Ramos (cell line): ENCODE results near the gene CCNL2.
"Not testable (repeated sequence)": the region's sequence is repeated elsewhere in the genome, so short reads cannot be mapped to it uniquely, and the experiment has no call there.

Experiments used
- in situ Hi-C: fragments of 300-500 bp; cut with MboI; formaldehyde crosslinking; loops from one replicate; pipeline ENCODE4 v1.14.3; 2022; ENCODE audit warnings: low sequenced_read_pairs; ENCODE audit not compliant: unreplicated experiment

CCNL2 gene

GRCh38 chr1:1402072-1402900, 3.2 kb upstream of the CCNL2 start:
- in situ Hi-C loops, result no loop called here

DNA sequence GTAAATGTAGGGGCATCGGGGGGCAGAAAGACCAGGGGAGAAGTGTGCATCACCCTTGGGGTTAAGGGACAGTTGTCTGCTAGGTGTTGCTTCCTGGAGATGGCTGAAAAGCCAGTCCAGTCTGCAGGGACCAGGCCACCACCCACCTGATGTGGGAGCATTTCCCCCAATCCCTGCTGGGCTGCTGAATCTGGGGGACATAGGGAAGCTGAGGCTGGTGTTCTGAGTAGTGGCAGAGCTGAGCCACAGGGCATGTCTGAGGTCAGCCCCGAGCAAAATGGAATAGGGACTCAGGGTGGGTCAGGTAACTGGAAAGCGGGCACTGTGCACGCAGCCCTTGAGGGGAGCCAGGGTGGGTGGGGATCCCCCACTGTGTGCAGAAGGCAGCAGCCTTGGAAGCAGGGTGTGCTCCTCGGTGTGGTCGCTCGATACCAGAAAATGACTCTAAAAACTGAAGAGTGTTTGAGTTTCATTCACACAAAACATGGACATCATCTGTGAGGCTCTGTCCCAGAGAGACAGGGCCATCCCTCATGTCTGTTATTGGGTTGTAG, 2.4 kb upstream of the CCNL2 start:
- in situ Hi-C loops, result no loop called here

GRCh38 chr1:1400576-1401456, 1.7 kb upstream of the CCNL2 start:
- in situ Hi-C loops, result no loop called here

DNA sequence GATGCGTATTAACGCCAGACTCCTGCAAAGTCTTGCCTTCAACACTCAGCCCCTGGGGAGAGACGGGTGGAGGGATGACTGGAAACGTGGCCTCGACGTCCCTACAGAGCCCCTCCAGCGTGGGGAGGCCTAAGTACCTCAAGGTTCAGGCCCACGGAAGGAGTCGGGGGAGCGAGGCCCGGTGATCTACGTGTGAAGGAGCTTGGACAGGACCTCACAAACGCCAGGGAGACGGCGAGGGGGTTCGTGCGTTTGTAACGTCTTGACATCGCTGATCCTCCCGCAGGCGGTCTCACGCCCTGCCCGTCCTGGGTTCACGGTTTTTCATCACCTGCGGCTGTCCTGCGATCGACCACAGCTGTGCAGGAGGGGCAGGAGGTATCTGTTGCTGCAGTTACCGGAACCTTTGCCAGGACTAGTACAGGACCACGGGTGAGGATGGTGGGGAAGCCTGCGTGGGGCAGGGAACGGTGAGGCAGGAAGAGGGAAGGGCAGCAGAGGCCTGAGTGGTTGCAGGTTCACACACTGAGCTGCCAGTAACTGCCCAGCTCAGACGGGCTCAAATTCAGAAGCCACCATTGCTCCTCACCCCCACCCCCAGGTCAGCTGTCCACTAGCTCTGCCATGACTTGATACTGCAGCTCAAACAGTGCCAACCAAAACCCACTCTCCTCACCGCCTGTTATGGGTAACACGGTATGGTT, 889 bp upstream of the CCNL2 start:
- in situ Hi-C loops, result no loop called here

DNA sequence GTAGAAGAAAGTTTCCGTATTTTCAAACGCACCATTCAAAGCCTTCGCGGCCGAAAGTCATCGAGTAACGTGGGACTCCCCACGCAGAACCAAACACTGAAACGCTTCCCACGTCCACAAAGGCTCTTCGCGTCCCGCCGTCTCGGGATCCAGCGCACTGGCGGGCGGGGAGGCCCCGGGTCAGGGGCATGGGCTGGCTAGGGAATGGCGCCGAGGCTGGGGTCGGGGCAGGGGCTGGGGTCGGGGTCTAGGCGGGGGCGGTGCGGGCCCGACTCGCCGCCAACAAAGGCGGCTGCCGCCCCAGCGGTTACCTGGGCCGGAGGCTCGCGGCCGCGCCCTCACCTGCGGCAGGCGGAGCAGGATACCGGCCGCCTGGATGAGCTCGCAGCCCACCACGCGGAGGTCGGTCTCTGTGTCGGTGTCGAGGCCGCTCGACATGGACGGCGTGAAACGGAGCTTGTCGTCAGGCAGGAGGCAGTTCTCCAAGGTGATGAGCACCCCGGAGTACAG, 403 bp downstream of the CCNL2 start:
- in situ Hi-C loops, result no loop called here

GRCh38 chr1:1397839-1398523, 1.2 kb downstream of the CCNL2 start:
- in situ Hi-C loops, result no loop called here

DNA sequence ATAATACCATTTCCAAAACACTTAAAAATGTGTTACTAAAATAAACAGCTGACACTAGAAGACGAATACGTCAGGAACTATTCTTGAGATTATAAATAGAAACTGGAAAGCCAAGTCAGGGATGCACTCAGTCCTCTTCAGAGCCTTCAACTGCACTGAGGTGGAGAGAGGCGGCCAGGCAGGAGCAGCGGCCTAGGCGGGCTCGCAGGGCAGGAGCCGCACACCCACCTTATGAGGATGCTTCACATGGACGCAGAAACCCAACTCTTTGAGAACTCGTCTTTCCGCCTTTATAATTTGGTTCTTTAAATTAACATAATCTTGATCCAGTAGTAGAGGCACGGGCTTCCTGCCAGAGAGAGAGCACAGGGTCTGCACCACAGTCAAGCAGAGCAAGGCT, 4.0 kb downstream of the CCNL2 start:
- in situ Hi-C loops, result no loop called here

- in situ Hi-C loops, result no loop called here
Measured at GRCh38 chr1:1394116-1394515, 5.0 kb downstream of the CCNL2 start.

DNA sequence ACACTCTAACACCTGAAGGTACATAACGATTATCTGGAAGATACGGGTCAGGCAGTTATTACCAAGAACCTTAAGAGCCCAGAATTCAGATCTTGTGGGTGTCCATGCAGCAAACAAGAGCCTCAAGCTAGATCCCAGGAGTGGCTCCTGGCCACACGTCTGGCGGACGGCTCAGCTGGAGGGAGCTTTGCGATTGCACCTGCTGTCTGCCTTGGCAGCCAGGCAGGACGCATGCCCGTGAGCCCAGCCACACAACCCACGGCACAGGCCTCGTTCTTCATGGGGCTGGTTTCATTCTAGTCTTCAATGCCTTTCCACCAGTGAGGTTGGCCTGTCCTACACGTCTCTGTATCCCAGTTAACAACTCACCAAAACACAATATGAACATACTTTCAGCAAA, 5.7 kb downstream of the CCNL2 start:
- in situ Hi-C loops, result no loop called here

- in situ Hi-C loops, result no loop called here
Measured at GRCh38 chr1:1393014-1393413, 6.1 kb downstream of the CCNL2 start.

DNA sequence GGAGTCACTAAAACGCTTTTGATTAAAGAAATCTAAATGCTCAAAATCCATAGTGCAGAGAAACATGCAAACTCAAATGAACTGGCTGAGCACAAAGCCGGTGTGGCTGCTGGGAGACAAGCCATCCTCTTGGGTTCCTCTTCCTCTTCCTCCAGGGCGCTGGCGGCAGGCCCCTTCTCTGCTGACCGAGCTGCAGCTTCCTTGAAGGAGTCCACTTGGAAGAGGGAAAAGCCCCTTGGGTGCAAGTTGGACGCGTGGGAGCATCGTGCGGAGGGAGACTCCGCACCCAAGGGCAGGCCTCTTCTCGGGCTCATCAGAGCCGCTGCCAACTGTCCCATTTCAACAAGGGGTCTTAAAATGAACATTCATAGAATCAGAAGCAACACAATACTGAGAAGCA, 7.9 kb downstream of the CCNL2 start:
- in situ Hi-C loops, result no loop called here

DNA sequence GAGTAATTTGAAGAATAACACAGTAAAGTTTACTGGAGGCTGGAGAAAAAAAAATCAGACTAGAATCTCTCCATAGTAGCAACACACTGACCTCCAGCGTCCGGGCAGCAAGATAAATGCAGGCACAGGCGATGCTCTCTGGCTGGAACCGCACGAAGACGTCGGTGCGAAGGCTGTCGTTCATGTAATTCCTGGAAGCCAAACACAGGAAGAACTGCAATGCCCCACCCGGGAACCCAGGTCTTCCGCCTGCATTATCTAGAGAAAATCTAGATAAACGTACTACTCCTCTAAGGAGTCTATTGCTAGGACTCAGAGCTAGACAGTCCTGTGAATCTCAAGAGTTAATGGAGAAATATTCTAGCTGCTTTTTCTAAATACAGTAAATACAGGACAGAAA, 8.5 kb downstream of the CCNL2 start:
- in situ Hi-C loops, result no loop called here

GRCh38 chr1:1388078-1388472, 11.1 kb downstream of the CCNL2 start:
- in situ Hi-C loops, result no loop called here

GRCh38 chr1:1387098-1388077, 11.7 kb downstream of the CCNL2 start:
- in situ Hi-C loops, result no loop called here

- in situ Hi-C loops, result no loop called here
Measured at GRCh38 chr1:1385931-1386330, 13.2 kb downstream of the CCNL2 start.

- in situ Hi-C loops, result not testable (repeated sequence)
Measured at GRCh38 chr1:1385339-1385738, 13.8 kb downstream of the CCNL2 start.

DNA sequence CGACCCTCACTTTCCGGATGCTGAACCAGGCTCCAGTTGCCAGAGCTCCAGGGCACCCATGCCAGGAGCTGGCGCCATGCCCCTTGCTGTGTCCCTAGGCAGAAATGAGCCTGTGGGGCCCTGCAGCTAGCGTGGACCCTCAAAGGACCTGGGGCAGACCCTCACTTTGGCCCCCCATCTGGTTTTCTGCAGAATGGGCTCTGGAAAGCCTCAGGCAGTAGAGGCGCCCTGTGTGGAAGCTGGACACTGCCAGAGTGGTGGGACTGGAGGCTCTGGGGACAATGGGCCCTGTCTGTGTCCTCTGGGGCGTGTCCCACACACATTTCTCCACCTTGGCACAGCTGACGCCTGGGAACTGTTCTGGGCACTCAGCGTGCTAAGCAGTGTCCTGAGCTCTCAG, 17.8 kb downstream of the CCNL2 start:
- in situ Hi-C loops, result no loop called here

DNA sequence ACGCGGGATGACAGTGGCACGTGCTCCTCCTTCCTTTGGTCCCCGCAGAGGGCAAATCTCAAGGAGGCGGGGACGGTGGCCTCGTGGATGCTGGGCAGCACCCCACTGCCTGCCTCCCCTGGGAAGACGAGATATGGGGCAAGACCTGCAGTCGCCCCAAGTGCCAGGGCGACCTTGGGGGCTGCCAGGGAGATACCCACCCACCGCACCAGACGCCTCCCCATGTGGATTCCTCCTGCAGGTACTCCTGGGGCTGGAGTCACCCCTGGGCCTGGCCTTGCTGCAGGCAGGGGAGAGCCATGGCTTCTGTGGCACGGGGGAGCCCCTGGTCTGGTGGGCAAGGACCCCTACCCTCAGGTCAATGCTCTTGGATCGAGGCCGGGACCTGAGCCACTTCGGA, 18.3 kb downstream of the CCNL2 start:
- in situ Hi-C loops, result no loop called here
